CD4-positive, alpha-beta T cell treated with Interleukin-12 subunit alpha and Interleukin-12 subunit beta, for 1 hour (primary cell): ENCODE measurements around the gene RNF19B.

Experiments
- DNase-seq: peaks from one replicate; pipeline ENCODE4 v3.0.0-alpha.2; 2020

RNF19B gene

GRCh38 chr1:32967888-32968568 is 3.4 kb upstream of the RNF19B start:
- no peak for DNase-seq

DNA sequence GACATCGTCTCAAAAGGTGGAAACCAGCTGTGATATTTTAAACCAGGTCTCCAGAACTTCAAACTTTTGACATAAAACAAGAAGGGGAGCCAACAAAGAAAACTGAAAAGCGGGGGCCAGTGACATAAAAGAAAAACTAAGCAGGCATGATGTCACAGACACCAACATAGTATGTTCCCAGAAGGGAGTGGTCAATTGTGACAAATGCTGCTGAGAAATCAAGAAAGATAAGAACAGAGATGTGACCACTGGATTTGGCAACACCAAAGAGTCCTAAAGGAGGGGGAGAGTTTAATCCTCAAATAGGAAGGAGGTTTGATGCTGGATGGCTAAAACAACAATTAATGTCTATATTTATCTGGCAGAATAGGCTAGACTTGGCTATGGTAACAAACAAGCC is 2.3 kb upstream of the RNF19B start:
- no peak for DNase-seq

- DNase-seq = no peak
Observed at GRCh38 chr1:32965251-32965747, 690 bp upstream of the RNF19B start.

DNA sequence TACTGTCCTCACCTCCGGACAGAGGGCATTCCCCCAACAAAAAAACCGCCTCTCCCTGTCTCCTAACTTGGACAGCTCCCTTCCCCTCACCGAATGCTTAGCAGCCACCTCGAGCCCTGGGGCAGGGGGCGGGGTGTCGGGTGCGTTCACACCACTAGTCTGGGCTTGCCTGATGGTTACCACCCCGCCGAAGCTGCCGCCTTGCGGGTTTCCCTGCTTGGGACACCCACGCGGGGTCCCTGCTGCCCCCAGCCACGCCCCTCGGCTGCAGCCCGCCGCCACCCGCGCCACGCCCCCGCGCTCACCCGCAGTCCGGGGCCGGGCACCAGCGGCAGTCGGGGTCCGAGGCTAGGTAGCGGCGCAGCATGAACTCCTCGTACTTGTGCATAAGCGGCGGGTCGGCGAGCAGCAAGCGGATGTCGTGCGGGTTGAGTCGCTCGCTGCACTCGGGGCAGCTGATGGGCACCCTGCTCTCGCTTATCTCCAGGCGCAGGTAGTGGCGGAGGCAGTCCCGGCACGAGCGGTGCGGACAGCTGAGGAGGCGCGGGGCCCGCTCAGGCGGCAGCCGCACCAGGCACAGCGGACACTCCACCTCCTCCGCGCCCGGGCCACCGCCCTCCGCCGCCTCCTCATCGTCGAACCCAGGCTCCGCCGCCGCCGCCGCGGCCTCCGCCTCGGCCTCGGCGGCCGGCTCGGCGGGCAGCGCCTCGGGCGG is 706 bp downstream of the RNF19B start:
- DNase-seq = peak; percentile 67

DNA sequence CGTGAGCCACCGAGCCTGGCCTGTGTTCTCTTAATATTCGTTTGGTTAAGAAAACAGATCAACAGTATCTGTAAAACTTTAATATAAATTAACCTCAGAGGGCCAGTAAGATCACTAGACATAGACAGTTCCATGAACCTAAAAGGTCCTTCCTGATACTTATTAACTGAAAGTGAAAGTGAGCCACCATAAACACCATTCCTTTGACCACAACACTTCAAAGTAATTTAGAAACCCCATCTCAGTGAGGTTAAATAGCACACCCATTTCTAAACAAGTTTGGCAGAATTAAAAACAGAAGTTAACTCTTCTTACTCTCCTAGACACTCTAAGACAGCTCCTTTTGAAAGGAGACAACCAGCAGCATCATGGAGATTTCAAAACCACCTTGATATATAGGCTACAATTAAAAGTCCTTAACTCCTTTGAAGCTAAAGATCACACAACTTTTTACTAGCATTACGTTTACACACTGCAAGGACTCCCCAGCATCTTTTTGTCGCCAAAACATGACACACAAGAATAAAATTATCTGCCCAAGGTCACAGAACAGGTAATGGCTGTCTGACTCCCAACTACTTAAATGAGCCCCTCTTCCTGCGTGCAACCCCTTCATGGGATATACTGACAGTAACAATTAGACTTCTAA is 2.2 kb downstream of the RNF19B start:
- DNase-seq = peak; percentile 51

DNA sequence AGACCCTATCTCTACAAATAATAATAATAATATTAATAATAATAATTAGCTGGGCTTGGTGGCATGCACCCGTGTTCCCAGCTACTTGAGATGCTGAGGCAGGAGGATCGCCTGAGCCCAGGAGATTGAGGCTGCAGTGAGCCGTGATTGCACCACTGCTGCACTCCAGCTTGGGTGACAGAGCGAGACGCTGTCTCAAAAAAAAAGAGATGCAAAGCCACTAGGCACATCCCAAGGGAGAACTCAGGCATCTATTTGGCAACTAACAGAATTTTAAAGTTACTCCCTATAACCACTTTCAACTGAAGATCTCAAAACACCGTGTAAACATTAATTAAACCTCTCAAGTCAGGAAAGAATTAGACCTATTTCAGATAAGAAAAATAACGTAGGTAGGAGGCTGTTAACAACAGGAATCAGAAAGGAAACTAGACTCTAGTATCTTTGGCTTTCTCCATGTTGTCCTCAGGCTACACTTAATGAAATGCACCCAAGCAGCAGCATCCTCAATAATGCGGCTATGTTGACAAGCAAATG is 3.7 kb downstream of the RNF19B start:
- no peak for DNase-seq

GRCh38 chr1:32960342-32960741 is 4.3 kb downstream of the RNF19B start:
- no peak for DNase-seq

- DNase-seq = no peak
Observed at GRCh38 chr1:32958827-32959226, 5.8 kb downstream of the RNF19B start.

GRCh38 chr1:32957017-32957416 is 7.6 kb downstream of the RNF19B start:
- no peak for DNase-seq

DNA sequence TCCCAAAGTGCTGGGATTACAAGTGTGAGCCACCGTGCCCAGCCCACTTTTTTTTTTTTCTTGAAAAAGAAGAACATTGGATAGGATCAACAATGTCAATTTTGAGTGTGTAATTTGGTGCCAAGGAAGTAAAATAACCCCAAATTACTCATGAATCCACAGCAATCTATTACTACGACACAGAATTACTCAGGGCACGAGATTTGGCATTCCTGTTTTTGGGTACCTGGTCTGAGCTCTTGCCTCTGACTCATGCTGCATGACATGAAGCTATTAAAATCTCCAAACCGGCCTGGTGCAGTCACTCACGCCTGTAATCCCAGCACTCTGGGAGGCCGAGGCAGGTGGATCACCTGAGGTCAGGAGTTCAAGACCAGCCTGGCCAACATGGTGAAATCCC is 10.4 kb downstream of the RNF19B start:
- DNase-seq = no peak

- no peak for DNase-seq
Observed at GRCh38 chr1:32953495-32953894, 11.1 kb downstream of the RNF19B start.

GRCh38 chr1:32949519-32949918 is 15.1 kb downstream of the RNF19B start:
- no peak for DNase-seq

- no peak for DNase-seq
Observed at GRCh38 chr1:32948905-32949304, 15.7 kb downstream of the RNF19B start.

DNA sequence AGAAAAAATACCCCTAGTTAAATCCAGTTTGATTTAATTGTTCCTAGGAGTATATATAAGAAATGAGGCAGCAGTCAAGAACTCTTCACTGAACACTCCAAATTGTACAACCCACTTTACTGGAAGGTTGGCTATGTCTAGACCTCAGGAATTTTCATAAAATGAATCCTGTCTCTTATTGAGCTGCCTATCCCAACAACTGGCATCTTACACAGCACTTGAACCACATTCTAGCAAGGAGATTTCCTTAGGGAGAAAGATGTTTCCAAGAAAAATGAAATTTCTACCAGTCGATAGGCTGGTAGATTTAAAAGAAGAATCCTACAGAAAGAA is 16.3 kb downstream of the RNF19B start:
- DNase-seq = no peak

DNA sequence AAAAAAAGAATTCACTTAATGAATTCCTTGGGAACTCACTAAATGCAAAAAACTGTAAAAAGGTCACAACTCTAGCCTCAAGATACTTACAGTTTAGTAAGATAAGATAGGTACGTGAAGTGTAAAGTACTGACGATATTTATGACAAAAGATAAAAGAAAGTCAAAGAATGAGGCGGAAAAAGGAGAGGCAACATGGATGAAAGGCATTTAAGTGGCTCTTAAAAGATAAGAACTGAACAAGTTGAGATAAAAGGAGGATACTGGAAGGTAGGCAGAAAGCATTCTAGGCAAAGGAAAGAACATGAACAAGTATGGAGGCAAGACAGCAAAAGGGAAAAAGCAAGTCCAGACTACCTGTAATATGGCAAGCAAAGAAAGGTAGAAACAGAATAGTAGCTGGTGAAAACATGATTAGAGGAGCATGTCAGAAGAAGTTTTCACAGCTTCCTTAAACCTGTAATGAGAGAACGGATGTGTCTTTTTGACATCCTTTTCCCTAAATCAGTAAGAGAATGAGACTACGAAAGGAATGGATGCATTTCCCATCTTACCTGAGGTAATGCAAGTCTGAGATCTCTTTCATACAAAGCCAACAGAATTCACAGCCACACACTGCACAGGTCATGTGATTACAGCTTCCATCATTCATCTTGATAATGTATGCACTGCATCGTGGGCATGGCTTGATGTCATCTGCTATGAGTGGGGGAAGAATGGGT is 16.8 kb downstream of the RNF19B start:
- DNase-seq = no peak

GRCh38 chr1:32946413-32946812 is 18.2 kb downstream of the RNF19B start:
- DNase-seq = no peak

DNA sequence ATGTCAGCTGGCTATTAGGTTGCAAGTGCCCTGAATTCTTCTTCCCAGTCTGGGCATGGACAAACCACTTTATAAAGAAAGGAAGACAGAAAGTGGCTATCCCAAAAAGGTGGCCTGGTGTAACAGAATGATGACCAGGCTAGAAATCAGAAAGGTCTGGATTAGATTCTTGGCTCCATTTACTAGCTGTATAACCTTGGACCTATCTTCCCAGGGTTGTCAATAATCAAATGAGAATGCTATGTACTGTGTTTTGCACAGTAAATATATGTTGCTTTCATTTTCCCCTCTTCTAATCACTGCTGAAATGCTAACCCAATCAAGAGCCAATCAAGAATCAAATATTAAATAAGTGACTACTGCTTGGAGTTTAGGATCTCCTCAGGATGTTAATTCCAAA is 20.4 kb downstream of the RNF19B start:
- DNase-seq = no peak

GRCh38 chr1:32939655-32940371 is 24.8 kb downstream of the RNF19B start:
- no peak for DNase-seq

GRCh38 chr1:32937061-32937460 is 27.5 kb downstream of the RNF19B start:
- DNase-seq = no peak

DNA sequence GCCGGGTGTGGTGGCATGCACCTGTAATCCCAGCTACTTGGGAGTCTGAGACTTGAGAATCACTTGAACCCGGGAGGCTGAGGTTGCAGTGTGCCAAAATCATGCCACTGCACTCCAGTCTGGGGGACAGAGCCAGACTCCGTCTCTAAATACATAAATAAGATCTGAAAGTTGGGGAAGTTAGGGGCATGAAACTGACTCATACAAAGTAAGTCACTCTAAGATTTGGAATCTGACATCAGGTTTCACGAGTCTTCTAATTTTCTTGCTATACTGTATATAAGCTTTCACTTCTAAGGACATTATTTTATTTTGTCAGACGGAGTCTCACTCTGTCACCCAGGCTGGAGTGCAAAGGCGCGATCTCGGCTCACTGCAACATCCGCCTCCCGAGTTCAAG is 30.1 kb downstream of the RNF19B start:
- DNase-seq = no peak

DNA sequence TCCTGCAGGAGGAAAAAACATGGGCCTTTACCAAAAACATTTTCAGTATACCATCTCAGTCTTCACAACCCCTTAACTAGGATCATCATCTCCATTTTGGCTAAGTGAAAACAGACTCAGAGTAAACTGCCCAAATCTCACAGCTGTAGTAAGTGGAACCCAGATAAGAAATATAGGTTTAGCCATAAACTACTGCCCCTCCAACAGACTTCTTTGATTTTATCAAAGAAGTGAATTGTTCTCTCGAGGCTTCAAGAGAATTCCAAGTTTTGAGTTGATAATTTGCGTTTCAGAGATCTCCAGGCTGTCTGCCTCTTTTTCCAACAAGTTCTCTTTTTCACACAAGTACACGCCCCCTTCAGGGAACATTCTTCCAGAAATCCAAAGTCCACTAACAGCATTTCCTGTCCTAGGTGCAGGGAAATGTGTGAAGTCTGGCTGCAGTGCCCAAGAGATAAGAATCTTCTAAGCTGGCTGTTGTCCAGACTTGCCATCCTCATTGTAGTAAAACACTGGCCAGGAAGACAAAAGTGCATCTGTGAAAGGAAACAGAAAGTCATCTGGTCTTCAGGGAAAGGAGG is 30.8 kb downstream of the RNF19B start:
- no peak for DNase-seq

- no peak for DNase-seq
Observed at GRCh38 chr1:32931760-32932159, 32.8 kb downstream of the RNF19B start.
